Upper lobe of left lung (tissue), 6 donors: ENCODE results near the gene CD83. TPM values are rescaled to one million over a fixed set of nuclear protein-coding genes. Genes with fewer than 3 reads are reported as not detected.

Experiments
- ATAC-seq, 2 donors: fragments of 200-7000 bp; cut with Tn5 transposase; one replicate each; pipeline ENCODE4 v1.9.1; 2022; ENCODE audit warnings: mild to moderate bottlenecking in 2 of 2, moderate library complexity in 2 of 2; ENCODE audit not compliant: low FRiP score in 2 of 2
- DNase-seq, 2 donors: peaks; one replicate each; pipeline ENCODE4 v3.0.0-alpha.2; 2019 to 2020
- H3K27ac ChIP-seq, 4 donors: fragments of 200-600 bp; sonication (generic); one replicate each; pipeline ENCODE4 v1.5.1; 2016 to 2019
- H3K27me3 ChIP-seq, 4 donors: fragments of 200-600 bp; sonication (generic); one replicate each; pipeline ENCODE4 v1.5.1; 2017 to 2019
- H3K36me3 ChIP-seq, 4 donors: fragments of 200-600 bp; sonication (generic); one replicate each; pipeline ENCODE4 v1.5.1; 2016 to 2019
- H3K4me1 ChIP-seq, 4 donors: fragments of 200-600 bp; sonication (generic); one replicate each; pipeline ENCODE4 v1.5.1; 2018 to 2019
- H3K4me3 ChIP-seq, 4 donors: fragments of 200-600 bp; sonication (generic); one replicate each; pipeline ENCODE4 v1.5.1; 2017 to 2019; ENCODE audit warnings: mild to moderate bottlenecking in 2 of 4, moderate library complexity in 1 of 4
- H3K9me3 ChIP-seq, 4 donors: fragments of 200-600 bp; sonication (generic); one replicate each; pipeline ENCODE4 v1.5.1; 2018 to 2019
- EP300 ChIP-seq, 4 donors: sonication (generic); formaldehyde crosslinking; IDR thresholded peaks; one replicate each; pipeline ENCODE4 v1.5.1; 2017; ENCODE audit warnings: antibody characterized with exemption in 4 of 4, control low read depth in 2 of 4
- POLR2A ChIP-seq, 4 donors: fragments of 450-650 bp; IDR thresholded peaks; one replicate each; pipeline ENCODE4 v1.5.1; 2016 to 2017; ENCODE audit warnings: antibody characterized with exemption in 4 of 4, mild to moderate bottlenecking in 2 of 4
- POLR2AphosphoS5 ChIP-seq, 2 donors: sonication (generic); formaldehyde crosslinking; IDR thresholded peaks; one replicate each; pipeline ENCODE4 v1.5.1; 2017; ENCODE audit warnings: antibody characterized with exemption in 2 of 2
- WGBS, 2 donors: methylation state at CpG; one replicate each; pipeline ENCODE4 v1.1.5; 2017 to 2018; 5-methylcytosine and 5-hydroxymethylcytosine counted together
- total RNA-seq, 6 donors: library from RNA; depleted of rRNA in 4 of 6; stranded (reverse); fragments of >200 nt in 4 of 6; gene quantifications; one replicate each; pipeline versions ENCODE4 v1.1.0 to v1.2.1, GENCODE V29; 2016 to 2021
- TF ChIP-seq, protein P1 (sequence below), 6 experiments: fragments of 450-650 bp in 4 of 6; fragments of 200-600 bp in 2 of 6; sonication (generic) in 2 of 6; IDR thresholded peaks; one replicate each; pipeline ENCODE4 v1.5.1; 2016 to 2019; ENCODE audit warnings: antibody characterized with exemption in 6 of 6
- donor health status: DM: no; HTN: no; CAD: no; lungs with moderate emphysema.
- donor health status: DM: no; HTN: yes; CAD: no; lungs with severe emphysema.

The CD83 gene
- total RNA-seq, 6 donors from 2014 or later = 13.6 to 40.6 (median 21.5) TPM

DNA sequence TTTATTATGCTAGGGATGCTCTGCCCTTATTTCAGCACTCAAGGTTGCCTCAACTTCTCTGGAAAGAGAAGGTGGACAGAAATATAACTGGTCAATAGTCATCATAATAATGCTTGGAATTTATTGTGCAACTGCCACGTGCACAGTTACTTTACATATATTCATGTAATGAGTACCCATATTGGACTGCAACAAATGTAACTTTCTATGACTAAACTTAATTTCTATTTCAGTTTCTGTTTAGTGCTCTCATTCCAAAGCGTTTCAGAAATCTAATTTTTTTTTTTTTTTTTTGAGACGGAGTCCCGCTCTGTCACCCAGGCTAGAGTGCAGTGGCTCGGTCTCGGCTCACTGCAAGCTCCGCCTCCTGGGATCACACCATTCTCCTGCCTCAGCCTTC lies 28.3 kb upstream of the CD83 start:
- no peak overlapping the region for H3K4me3 ChIP-seq
- H3K9me3 ChIP-seq = no peaks in the 10 kb centered on the region
- no peak overlapping the region for H3K27ac ChIP-seq
- no peak for TF ChIP-seq EP300 (IDR thresholded peaks at IDR 0.05)
- no peak for TF ChIP-seq POLR2A (IDR thresholded peaks at IDR 0.05)
- TF ChIP-seq, protein P1, sequence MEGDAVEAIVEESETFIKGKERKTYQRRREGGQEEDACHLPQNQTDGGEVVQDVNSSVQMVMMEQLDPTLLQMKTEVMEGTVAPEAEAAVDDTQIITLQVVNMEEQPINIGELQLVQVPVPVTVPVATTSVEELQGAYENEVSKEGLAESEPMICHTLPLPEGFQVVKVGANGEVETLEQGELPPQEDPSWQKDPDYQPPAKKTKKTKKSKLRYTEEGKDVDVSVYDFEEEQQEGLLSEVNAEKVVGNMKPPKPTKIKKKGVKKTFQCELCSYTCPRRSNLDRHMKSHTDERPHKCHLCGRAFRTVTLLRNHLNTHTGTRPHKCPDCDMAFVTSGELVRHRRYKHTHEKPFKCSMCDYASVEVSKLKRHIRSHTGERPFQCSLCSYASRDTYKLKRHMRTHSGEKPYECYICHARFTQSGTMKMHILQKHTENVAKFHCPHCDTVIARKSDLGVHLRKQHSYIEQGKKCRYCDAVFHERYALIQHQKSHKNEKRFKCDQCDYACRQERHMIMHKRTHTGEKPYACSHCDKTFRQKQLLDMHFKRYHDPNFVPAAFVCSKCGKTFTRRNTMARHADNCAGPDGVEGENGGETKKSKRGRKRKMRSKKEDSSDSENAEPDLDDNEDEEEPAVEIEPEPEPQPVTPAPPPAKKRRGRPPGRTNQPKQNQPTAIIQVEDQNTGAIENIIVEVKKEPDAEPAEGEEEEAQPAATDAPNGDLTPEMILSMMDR (IDR thresholded peaks at IDR 0.05) = no peak
- TF ChIP-seq POLR2AphosphoS5 (IDR thresholded peaks at IDR 0.05) = no peak
- ATAC-seq = no peak
- H3K4me1 ChIP-seq = no peaks in the 10 kb centered on the region
- H3K36me3 ChIP-seq = no peaks in the 10 kb centered on the region
- H3K27me3 ChIP-seq = no peaks in the 10 kb centered on the region
- WGBS, 2 donors = 87 to 92% methylated on average over 7 of the region's 7 CpGs
- DNase-seq = no peak

DNA sequence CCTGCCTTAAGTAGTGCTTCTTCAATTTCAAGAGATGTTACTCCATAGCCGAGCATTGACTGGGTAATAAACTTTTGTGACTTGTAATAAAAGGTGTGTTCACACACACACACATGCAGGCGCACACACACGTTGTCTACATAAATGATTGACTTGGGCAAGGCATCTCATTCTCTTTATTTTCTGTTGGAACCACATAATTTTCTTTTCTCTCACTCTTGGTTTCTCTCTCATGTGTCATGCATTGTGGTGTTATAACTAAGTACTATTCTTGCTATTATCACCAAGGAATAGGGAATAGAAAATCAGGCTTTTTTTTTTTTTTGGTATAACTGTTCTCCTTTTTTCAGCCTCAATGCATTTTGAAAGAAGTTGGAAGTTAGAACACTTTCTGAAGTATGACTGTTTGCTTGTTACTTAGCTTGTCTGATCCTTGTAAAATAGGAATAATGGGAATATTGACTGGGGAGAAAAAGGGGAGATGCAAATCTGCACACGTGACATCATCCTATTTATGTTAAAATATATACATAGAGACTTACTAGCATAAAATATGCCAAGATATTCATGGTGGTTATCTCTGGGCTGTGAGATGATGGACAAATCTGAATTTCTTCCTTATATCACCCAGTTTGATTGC lies 26.1 kb upstream of the CD83 start:
- Histone ChIP-seq H3K9me3 (no peaks in the 10 kb centered on the region), H3K4me1 (no peaks in the 10 kb centered on the region), H3K27ac (no peak overlapping the region), H3K27me3 (no peaks in the 10 kb centered on the region), H3K36me3 (no peaks in the 10 kb centered on the region), H3K4me3 (no peak overlapping the region)
- ATAC-seq (no peak), DNase-seq (no peak)
- TF ChIP-seq POLR2AphosphoS5 (IDR thresholded peaks at IDR 0.05) (no peak), POLR2A (IDR thresholded peaks at IDR 0.05) (no peak), EP300 (IDR thresholded peaks at IDR 0.05) (no peak)
- TF ChIP-seq, protein P1 (IDR thresholded peaks at IDR 0.05) = no peak
- 83 to 88% methylated on average over 4 of the region's 4 CpGs for WGBS, 2 donors

DNA sequence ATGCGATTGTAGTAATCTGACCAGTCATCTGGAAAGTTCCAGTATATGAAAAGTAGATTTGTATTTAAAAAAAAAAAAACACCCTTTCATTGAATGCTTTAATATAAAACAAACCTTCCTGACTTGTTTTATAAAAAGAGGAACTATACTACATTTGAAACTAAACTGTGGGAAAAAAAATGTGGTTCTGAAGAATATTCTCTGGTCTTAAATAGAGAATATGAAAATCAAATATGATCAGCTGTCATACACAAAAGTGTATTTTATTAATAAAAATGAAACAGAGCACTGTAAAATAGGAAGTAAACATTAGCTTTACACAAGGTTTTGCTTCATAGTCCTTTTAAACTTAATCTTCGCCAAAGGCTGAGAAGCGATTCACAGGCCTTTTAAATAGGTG lies 25.3 kb upstream of the CD83 start:
- H3K27me3 ChIP-seq = no peaks in the 10 kb centered on the region
- no peak for ATAC-seq
- WGBS, 2 donors = 88 to 96% methylated on average over 3 of the region's 3 CpGs

DNA sequence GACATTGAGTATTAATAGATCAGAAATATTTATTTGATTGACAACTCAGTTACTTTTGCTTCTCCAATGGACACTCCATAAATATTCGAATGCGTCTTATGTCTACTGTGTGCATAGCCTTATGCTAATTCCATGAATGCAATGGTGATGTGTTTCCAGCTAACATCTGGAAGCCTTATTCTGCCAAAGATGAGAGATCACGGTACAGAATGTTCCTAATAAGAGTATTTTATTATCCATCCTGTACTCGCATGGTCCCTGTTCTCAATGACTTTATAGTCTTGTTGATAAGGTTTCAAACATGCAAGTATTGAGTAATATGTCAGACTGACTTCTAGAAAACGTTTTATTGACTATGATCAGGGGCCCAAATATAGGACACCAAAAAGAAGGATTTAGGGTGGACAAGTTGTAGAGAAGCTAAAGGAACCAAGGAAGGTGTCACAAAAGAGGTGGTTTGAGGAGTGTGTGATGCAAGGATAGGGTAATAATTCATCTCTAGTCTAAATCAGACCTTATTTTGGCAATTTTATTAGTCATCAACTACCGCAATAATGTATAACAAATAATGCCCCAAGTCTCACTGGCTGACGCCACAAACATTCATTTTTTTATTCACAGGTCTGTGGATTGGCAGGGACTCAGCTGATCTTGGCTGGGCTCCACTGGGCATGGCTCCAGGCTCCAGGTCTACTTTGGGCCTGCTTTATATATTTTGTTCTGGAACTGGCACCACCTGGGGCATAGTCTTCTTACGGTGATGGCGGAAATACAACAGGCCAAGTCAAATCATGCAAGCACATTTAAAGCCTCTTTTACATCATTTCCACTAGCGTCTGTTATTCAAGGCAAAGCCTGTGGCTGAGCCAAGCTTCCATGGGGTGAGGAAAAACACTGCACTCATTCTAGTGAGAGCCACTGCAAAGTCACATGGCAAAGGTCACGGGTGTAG lies 24.5 kb upstream of the CD83 start:
- no peak for ATAC-seq

More for the DNA sequence above, 25.3 kb upstream of the CD83 start:
- TF ChIP-seq, protein P1 (IDR thresholded peaks at IDR 0.05) = no peak
- TF ChIP-seq EP300 (IDR thresholded peaks at IDR 0.05) (no peak), POLR2A (IDR thresholded peaks at IDR 0.05) (no peak), POLR2AphosphoS5 (IDR thresholded peaks at IDR 0.05) (no peak)
- DNase-seq = no peak
- H3K4me3 ChIP-seq = no peak overlapping the region
- no peaks in the 10 kb centered on the region for H3K4me1 ChIP-seq
- H3K36me3 ChIP-seq = no peaks in the 10 kb centered on the region
- H3K9me3 ChIP-seq = no peaks in the 10 kb centered on the region
- H3K27ac ChIP-seq = no peak overlapping the region

More for the DNA sequence above, 24.5 kb upstream of the CD83 start:
- no peaks in the 10 kb centered on the region for H3K36me3 ChIP-seq
- TF ChIP-seq, protein P1 (IDR thresholded peaks at IDR 0.05) = no peak
- TF ChIP-seq POLR2A (IDR thresholded peaks at IDR 0.05) (no peak), EP300 (IDR thresholded peaks at IDR 0.05) (no peak), POLR2AphosphoS5 (IDR thresholded peaks at IDR 0.05) (no peak)
- H3K27me3 ChIP-seq = no peaks in the 10 kb centered on the region
- WGBS, 2 donors = 80 to 81% methylated on average over 11 of the region's 11 CpGs
- no peak for DNase-seq
- H3K4me3 ChIP-seq = no peak overlapping the region
- H3K27ac ChIP-seq = no peak overlapping the region
- no peaks in the 10 kb centered on the region for H3K9me3 ChIP-seq
- no peaks in the 10 kb centered on the region for H3K4me1 ChIP-seq
